Activated CD8-positive, alpha-beta memory T cell treated with anti-CD3 and anti-CD28 coated beads, Interleukin-2, amount 50 U/mL, for 48 hours (primary cell): ENCODE results near the gene ZBTB40.

ENCODE experiments used
- DNase-seq: peaks from one replicate; pipeline ENCODE4 v3.0.0-alpha.2; 2020

The ZBTB40 gene

DNA sequence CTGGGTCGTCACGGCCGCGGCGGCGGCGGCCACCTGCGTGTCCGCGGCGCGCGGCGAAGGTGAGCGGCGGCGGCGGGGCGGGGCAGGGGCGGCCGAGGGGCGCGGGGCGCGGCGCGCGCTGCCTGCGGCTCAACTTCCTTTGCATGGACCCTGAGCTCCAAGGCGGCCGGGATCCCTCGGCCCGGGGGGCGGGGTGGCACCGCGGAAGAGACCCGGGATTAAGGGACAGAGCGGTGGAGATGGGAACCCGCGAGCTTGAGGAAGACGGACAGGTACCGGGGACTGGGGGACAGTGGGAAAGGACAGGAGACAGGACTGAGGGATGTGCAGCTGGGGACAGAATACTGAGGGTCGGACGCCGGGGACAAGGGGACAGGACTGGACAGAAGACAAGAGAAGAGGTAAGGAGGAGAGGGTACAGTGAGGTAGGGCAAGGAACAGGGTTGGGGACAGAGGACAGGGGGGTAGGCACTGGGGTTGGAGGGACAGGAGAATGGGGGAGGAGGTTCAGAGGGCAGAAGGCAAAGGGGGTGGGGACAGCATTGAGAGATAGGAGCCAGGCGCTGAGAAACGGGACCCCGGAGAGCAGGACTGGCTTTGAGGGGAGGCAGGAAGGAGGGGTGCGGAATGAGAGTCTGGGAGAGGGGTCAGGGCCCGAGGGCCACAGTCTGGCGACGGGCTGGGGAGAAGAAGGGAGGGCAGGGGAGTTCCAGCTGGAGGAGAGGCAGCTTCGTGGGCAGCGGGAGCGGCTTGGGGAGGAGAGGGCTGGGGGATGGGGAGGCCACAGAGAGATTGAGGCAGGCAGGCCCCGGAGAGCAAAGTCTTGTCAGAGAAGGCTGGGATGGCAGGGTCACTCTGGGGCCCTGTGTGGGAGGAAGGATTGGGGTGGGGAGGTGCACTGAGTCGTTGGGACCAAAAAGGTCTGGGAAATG is 112.3 kb downstream of the ZBTB40 start:
- no peak for DNase-seq

DNA sequence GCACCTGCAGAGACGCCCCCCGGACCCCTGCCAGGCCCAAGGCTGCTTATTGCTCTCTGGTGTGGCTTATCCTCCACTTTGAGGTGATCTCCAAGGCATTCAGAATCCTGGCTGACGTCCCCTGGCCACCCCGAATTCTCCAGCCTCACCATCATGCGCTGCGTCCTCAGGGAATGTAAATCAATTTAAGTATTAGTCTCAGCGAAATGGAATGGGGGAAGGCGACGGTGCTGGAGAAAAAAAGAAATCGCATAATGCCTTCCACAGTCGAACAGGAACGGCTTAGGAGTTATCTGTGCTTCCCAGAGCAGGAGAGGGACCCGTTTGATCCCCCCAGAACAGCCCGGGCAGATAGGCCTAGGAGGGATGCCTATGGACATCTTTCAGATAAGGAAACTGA is 114.5 kb downstream of the ZBTB40 start:
- no peak for DNase-seq

DNA sequence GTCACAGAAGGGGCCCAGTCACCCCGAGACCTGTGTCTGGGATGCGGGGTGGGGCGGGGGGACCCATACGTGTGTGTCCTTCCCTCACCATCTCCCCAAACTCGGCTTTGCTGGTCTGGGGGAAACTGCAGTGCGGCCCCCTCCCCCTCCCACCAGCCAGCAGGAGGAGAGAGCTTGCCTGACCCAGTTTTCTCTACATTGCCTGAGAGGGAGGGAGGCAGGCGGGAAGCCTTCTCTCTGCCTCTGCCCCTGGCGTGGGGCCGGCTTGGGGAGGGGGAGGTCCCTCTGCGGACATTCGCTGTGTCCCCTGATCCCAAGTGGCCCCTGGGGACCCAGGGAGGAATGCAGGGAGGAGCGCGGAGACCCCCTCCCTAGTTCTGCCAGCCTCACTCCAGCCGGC is 115.5 kb downstream of the ZBTB40 start:
- DNase-seq = no peak

DNA sequence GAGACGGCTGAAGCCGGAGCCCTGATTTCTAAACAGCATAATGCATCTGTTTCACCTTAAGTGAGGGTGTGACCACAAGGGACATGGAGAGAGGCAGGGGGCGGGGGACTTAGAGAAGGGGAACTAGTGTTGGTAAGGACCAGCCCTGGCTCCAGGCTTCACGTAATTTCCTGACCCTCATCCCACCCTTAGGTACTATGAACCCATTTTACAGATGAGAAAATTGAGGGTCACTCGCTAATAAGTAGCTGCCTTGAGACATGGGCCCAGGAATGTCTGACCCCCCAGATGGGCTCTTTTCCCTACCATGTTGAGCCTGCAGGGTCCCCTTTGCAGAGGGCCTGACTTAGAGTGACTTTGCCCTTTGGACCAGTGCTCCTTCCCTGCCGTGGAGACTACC is 116.3 kb downstream of the ZBTB40 start:
- no peak for DNase-seq

DNA sequence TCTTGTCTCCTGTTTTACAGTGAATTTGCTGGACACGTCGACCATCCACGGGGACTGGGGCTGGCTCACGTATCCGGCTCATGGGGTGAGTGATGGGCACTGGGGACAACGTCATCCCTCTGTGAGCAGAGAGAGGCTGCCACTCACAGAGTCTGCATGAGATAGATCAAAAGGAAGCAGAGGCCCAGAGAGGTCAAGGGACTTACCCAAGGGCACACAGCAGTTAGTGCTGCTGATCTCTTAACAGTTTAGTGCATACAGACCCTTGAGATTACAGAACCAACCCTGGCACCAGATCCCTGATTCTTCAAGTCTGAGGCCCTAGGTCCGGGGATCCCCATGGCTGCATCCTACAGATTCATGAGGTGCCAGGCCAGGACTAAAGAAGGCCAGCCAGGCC is 117.6 kb downstream of the ZBTB40 start:
- no peak for DNase-seq

DNA sequence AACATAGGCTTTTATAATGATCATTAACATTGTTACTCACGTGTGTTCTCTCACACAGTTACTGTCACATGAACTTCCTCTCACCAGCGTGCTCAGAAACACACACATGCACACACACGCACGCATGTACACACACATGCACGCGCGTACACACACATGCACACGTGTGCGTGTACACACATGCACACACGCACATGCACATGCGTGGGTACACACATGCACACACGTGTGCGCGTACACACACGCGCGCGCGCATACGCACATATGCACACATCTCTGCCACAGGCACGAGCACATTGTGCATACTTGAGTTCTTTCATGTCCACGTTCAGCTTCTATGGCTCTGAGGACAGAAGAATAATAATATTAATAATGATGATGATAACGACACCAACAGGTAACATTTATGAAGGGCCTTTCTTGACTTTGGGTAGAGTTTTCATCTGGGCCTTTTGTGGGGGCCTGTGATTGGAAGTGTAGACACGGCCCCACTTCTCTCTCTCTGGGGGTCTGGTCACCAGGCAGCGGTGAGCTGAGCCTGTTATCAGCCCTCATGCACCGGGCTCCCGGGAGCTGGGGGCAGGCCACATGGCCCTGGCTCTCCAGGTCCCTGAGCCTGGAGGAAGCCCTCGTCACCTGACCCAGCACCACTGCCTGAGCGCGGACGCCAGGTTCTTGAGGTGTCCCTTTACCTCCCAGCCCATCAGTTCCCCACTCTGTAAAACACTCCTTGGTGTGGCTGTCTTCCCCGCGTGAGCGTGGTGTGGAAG is 118.7 kb downstream of the ZBTB40 start:
- no peak for DNase-seq

DNA sequence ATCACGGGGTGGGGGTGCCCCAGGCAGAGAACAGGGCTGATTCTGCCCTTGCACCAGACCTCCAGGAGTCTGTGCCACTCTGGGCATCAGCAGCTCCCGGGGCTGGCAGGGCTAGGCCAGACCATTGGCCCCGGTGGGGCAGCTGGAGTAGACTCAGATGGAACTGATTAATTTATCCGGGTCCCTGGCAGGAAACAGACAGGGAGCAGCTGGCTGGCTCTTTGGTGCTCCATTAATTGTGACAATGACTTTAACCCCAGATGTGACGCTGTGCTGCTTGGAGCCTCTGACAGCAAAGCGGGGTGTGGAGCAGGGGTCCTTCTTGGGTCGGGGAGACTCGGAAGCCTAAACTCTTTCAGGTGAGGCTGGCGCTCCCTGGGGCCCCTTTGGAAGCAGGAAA is 121.2 kb downstream of the ZBTB40 start:
- DNase-seq = no peak

DNA sequence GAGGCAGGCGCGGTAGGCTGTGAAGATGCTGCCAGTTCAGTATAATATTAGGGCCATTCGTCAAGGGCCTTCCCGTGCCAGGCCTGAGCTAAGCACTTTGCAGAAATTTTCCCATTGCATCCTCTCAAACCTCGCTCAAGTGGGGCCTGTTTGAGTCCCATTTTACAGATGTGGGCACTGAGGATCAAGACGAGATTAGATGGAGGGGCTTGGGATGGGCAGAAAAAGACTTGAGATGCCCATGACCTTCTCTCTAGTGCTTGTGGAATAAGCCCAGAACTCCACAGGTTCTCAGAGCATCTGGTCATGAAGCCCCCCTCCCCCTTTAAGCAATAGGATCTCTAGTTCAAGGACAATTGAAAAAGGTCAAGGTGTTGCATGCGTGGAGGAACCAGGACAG is 121.6 kb downstream of the ZBTB40 start:
- no peak for DNase-seq

DNA sequence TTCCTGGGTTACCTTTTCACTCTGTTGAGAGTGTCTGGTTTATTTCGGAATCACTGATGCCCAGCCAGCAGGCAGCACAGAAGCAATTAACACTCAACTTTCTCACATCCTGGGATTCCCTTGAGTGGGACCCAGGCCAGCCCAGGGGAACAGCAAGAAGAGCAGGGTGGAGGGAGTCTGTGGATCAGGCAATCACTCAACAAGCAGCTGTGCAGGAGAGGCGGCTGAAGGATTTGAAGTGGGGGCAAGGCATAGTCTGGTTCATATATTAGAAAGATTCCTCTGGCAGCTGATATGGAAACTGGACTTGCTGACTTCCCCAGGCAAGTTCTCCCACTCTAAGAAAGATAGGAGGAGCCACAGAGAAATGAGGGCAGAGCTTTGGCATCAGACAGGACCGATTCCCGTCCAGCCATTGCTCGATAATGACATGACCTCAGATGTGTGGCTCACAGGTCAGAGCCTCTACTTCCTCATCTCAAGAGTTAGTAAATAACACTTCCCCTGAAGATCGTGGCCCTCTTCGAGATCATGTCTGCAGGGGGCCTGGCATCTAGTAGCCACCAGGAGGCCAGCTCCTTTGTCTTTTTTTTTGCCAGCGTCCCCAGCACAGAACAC is 124.0 kb downstream of the ZBTB40 start:
- DNase-seq = no peak

DNA sequence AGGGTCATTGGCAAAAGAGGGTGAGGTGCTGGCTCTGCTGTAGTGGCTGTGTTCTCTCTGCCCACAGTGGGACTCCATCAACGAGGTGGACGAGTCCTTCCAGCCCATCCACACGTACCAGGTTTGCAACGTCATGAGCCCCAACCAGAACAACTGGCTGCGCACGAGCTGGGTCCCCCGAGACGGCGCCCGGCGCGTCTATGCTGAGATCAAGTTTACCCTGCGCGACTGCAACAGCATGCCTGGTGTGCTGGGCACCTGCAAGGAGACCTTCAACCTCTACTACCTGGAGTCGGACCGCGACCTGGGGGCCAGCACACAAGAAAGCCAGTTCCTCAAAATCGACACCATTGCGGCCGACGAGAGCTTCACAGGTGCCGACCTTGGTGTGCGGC is 124.5 kb downstream of the ZBTB40 start:
- DNase-seq = no peak

DNA sequence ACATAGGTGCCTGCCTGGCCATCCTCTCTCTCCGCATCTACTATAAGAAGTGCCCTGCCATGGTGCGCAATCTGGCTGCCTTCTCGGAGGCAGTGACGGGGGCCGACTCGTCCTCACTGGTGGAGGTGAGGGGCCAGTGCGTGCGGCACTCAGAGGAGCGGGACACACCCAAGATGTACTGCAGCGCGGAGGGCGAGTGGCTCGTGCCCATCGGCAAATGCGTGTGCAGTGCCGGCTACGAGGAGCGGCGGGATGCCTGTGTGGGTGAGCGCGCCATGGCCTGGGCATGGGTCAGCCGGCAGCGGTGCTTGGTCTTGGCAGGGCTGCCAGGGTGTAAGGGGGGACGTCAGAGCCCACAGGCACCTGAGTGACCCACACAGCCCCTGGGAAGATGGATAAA is 125.0 kb downstream of the ZBTB40 start:
- no peak for DNase-seq

DNA sequence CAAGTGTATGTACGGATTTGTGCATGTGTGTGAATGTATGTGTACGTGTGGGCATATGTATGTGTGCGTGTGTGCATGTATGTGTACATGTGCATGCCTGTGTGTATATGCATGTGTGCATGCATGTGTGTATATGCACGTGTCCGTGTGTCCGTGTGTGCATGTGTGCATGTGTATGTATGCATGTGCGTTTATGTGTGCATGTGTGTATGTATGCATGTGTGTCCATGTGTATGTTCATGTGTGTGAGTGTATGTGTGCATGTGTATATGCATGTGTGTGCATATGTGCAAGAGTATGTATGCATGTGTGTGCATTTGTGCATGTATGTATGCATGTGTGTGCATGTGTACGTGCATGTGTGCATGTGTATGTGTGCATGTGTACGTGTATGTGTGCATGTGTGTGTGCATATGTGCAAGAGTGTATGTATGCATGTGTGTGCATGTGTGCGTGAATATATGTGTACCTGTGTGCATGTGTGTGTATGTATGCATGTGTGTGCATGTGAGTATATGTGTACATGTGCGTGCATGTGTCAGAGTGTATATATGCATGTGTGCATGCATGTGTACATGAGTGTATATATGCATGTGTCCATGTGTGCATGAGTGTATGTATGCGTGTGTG is 127.2 kb downstream of the ZBTB40 start:
- no peak for DNase-seq

DNA sequence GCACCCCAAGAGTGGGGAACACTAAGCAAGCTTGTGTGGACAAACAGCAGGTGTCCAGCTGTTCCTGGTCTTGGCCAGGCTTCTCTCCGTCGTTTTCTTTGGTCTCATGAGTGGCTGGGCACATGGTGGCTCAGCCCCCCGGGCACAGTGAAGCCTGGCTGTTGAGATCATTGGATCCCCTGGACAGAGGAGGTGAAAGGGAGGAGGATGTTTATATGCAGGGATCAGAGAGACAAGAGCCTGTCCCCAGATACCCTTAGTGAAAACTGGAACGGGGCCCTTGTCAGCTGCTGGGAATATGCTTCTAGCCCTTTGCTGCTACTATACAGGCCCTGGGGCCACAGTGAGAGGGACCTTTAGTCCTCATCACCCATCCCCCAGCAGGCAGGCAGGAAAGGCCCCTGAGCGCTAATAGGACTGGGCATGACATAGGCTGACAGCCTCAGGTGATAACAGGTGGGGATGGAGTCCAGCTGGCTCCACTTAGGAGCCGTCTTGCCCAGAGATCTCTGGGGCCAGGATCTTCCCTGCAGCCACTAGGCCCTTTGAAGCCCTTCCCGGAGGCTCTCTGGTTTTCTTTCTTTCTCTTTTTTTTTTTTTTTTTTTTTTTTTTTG is 128.0 kb downstream of the ZBTB40 start:
- no peak for DNase-seq
